GM12891 (cell line): ENCODE data around the gene CGNL1.

ENCODE experiments used
- DNase-seq: peaks from one replicate; pipeline ENCODE4 v3.0.0; 2011; ENCODE audit warnings: low spot score; ENCODE audit not compliant: insufficient read length
- FAIRE-seq: peaks from 2 replicates; lab custom pipeline; 2011; peaks lifted over from hg19 to GRCh38; lab: Jason Lieb, UNC
- PAX5 ChIP-seq: IDR thresholded peaks from 2 replicates; pipeline ENCODE4 v1.6.1; 2011; ENCODE audit warnings: low read length, moderate library complexity, mild to moderate bottlenecking; ENCODE audit not compliant: insufficient read depth, severe bottlenecking
- POLR2A ChIP-seq: IDR thresholded peaks from 2 replicates; pipeline ENCODE4 v1.6.1; 2011; ENCODE audit warnings: low read depth, low read length, control low read depth
- POLR2AphosphoS5 ChIP-seq: IDR thresholded peaks from 2 replicates; pipeline ENCODE4 v1.6.1; 2011; ENCODE audit warnings: low read depth, low read length, control low read depth
- POU2F2 ChIP-seq: IDR thresholded peaks from 2 replicates; pipeline ENCODE4 v1.6.1; 2011; ENCODE audit warnings: low read depth, mild to moderate bottlenecking, control low read depth, low read length, moderate library complexity
- SPI1 ChIP-seq: IDR thresholded peaks from 2 replicates; pipeline ENCODE4 v1.6.1; 2011; ENCODE audit warnings: low read depth, low read length, control low read depth
- TAF1 ChIP-seq: IDR thresholded peaks from 2 replicates; pipeline ENCODE4 v1.6.1; 2011; ENCODE audit warnings: low read depth, low read length, control low read depth

The CGNL1 gene

DNA sequence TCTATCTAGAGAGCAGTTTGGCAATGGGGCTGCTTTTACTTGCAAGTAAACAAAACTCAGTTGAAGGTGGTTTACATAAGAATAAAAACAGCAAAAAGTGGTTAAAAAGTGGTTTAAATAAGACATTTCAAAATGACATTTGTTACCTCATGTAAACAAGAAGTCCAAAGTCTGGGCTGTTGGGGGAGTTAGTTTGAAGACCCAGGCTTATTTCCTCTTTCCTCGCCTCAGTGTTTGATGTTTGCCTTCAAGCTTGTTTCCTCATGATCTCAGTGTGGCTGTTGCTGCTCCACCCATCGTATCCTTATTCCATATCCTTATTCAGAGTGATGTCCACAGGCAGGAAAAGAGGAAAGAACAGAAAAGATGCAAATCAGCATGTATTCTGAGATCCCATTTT lies 15.2 kb downstream of the CGNL1 start:
- TF ChIP-seq POU2F2: no peak
- TF ChIP-seq SPI1: no peak
- no peak for TF ChIP-seq PAX5
- no peak for TF ChIP-seq POLR2AphosphoS5
- TF ChIP-seq POLR2A: no peak
- no peak for TF ChIP-seq TAF1
- no peak for FAIRE-seq

DNA sequence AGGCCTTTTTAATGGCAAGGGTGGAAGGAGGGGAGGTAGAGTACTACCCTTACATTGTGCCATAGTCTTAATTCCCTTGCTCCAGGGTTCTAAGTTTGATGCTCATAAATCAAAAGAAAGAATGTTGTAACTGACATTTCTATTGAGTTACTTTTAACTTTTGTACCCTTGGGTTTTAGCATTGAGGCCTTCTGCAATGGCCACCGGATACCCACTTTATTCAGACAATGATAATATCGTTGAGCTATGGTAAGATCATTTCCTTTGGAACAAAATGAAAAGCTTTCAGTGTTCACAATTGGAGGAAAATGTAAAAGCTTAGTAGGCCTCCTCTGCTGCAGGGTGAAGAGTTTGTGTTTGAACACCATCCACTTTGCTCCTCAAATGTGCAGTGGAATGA lies 16.8 kb downstream of the CGNL1 start:
- FAIRE-seq: no peak
- TF ChIP-seq POU2F2 (no peak), POLR2AphosphoS5 (no peak), POLR2A (no peak)
- no peak for DNase-seq

More for the DNA sequence above, 15.2 kb downstream of the CGNL1 start:
- DNase-seq: no peak

DNA sequence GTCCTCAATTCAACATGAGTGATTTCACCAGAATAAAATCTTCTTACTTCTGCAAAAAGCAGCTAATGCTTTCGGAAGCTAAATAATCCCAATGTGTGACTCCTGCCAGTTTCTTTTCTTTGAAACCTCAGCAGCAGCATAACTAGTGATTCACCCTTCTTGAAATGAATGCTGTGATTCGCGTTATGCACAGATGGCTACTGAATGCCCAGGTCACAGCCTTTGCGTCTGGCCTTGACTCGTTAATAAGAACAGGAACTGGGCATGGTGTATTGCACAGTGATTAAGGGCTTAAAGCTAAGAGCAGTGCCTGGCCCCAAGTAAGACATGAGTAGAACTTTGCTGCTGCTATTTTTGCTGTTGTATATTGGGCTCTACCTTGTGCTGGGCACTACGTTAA lies 19.0 kb downstream of the CGNL1 start:
- FAIRE-seq: no peak
- TF ChIP-seq TAF1: no peak
- TF ChIP-seq POLR2A: no peak
- TF ChIP-seq SPI1: no peak
- TF ChIP-seq POLR2AphosphoS5: no peak
- no peak for TF ChIP-seq POU2F2
- no peak for TF ChIP-seq PAX5
- no peak for DNase-seq

DNA sequence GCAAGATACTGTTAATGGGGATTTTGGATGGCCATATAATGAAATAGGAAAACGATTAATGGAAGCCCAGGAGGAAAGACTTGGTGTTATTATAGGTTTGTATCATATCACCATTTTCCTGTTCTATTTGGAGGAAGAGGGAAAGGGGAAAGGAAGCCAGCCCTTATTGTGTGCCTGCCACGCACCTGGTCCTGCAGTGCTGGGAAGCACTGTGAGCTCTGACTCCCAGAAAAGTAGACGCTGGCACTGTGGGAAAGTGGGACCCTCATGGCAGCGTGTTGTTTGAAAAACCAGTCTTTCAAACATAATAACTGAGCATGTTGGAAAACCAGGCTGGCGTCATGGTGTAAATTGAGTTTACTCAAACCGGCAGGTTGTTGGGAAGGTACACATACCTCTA lies 22.0 kb downstream of the CGNL1 start:
- FAIRE-seq (no peak), DNase-seq (no peak)
- TF ChIP-seq TAF1 (no peak), SPI1 (no peak), POU2F2 (no peak)

DNA sequence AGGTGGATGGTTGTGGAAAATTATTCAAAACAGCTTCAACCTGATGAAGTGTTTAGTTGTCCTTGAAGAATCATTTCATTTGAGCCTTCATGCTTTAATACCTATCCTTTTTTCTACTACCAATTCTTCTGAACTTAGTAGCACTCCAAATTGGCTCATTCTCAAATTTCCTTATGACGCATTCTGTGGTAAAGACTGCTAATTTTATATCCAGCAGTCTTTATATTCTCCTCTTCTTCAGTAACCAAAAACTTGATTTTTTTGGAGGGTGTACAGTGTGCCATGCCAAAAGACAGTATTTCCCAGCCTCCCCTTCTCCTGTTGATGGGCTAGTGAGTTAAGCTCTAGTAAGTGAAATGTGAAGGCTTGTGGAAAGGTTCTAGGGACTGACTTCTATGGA lies 25.2 kb downstream of the CGNL1 start:
- FAIRE-seq (no peak), DNase-seq (no peak)
- TF ChIP-seq SPI1 (no peak), POU2F2 (no peak), PAX5 (no peak), TAF1 (no peak), POLR2AphosphoS5 (no peak), POLR2A (no peak)

DNA sequence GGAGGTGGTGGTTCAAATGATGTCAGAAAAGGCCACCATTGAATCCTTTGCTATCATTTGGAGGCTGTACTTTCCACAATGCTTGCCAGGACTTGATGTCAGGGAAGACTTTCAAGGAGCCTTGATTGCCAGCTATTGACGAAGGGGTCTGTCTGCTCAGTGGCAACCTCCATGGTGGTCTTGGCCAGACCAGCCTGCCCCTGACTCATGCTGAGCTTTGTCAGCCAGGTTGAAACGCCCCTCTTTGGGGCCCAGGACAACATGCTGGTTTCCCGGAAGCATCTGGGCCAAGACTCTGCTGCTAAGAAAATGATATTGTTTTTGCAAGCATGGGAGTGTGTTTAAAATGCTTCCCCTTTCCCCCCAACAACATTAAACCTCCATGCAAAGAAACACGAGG lies 26.7 kb downstream of the CGNL1 start:
- DNase-seq (no peak), FAIRE-seq (no peak)
- no peak for TF ChIP-seq SPI1
- TF ChIP-seq POLR2A: no peak
- no peak for TF ChIP-seq POU2F2
- no peak for TF ChIP-seq POLR2AphosphoS5
- no peak for TF ChIP-seq TAF1
- no peak for TF ChIP-seq PAX5

DNA sequence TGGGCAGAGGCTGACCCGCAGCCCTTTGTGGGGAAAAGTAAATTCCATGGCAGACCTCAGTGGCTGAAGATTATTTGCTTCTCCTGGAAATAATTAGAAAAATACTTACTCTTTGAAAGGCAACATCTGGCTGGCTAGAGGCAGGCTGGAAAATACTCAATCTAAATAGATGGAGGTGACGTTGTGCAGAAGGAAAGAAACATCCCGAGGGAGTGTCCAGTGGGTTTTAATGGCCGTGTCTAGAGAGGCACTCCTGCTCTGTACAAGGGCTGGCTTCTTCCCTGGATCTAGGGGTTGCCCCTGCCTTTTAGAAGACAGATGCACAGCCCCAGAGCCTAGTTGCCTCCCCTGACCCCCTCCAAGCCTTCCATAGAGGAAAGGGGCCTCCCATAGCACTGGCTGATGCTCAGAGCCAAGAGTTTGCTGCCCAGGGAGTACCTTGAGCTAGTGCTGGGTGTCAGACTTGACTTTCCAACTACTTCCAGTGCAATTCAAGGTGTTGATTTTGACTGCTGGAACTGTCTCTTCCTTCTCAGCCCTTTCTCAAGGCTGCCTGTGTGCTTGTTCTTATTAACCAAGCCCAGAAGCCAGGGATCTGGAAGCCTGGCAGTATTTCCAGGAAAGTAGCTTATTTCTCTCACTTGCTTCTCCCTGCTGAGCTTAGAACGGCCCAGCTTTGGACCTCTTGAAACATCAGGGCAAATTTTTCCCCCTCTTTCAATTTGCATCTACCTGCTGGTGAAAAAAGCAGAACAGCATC lies 27.4 kb downstream of the CGNL1 start:
- no peak for FAIRE-seq
- TF ChIP-seq POLR2A (no peak), SPI1 (no peak), TAF1 (no peak), POLR2AphosphoS5 (no peak), PAX5 (no peak), POU2F2 (no peak)
- no peak for DNase-seq

DNA sequence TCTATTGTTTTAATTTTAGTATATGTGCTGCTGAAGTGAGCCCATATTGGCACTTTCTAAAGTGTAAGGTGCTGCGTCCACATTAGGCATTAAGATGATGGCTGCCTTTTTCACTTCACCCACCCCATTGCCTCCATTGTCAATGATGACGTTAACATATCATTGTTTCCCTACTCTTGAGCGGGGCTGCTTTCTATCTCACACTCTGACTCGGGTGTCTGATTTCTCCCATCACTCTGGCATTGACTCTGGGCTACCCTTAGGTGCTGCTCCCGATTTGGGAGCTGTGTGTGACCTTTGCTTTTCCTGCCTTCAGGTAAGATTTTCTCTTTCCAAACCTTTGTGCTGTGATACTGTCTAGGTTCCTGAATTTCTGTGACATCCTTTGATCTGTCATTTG lies 28.8 kb downstream of the CGNL1 start:
- DNase-seq (no peak), FAIRE-seq (no peak)
- TF ChIP-seq SPI1 (no peak), PAX5 (no peak), TAF1 (no peak), POLR2A (no peak), POU2F2 (no peak)

DNA sequence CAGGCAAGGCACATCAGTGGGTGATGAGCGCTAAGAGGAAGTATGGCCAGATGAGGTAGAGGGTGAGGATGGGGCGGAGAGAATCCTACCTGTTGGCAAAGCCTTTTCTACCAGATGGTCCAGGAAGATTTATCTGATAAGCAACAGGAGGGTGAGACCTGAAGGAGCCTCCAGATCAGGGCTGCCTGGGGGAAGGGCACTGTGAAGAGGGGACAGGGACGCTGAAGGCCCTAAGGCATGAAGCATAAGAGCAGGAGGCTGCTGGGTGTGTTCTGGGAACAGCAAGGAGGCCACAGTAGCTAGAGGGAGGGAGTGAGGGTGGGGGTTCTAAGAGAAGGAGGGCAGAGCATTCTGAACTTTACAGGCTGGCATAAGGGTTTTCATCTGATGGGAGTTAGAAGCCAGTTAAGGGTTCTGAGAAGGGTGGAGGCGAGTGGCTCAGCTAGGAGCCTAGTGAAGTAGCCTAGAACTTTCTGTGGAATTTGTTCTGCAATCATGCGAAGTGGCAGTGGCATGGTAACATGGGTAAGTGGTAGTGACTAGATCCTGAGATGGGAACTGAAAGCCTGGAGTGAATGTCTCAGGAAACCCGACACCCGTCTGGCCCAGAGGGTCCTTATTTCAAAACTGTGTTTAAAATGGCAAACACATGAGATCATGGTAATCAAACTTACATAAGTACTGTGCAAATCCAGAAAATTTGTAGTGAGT lies 29.9 kb downstream of the CGNL1 start:
- DNase-seq (no peak), FAIRE-seq (no peak)
- no peak for TF ChIP-seq POLR2AphosphoS5
- TF ChIP-seq POLR2A: no peak
- TF ChIP-seq SPI1: no peak
- no peak for TF ChIP-seq PAX5
- no peak for TF ChIP-seq POU2F2
- no peak for TF ChIP-seq TAF1

DNA sequence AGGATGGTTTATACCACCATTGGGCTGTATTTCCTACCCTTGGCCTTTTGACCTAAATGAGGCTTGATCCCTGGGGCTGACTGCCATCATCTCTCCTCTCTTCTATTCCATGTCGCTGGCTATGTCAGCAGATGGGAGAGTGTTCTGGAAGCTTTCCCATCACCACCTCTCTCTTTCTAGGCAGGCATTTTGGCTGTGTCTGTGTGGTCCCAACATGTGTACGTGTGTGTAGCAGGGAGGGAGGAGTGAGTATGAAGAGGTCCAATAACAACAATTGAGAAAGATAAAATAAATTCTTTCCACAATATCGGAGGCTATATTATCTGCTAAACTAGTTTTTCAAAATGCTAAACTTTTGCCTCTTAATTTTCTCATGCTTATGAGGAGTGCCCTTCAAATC lies 34.1 kb downstream of the CGNL1 start:
- TF ChIP-seq SPI1 (no peak), POLR2A (no peak), POU2F2 (no peak), TAF1 (no peak), POLR2AphosphoS5 (no peak)
- FAIRE-seq (no peak), DNase-seq (no peak)
